ENCODE measurements around the gene PTPRT.

The PTPRT gene

DNA sequence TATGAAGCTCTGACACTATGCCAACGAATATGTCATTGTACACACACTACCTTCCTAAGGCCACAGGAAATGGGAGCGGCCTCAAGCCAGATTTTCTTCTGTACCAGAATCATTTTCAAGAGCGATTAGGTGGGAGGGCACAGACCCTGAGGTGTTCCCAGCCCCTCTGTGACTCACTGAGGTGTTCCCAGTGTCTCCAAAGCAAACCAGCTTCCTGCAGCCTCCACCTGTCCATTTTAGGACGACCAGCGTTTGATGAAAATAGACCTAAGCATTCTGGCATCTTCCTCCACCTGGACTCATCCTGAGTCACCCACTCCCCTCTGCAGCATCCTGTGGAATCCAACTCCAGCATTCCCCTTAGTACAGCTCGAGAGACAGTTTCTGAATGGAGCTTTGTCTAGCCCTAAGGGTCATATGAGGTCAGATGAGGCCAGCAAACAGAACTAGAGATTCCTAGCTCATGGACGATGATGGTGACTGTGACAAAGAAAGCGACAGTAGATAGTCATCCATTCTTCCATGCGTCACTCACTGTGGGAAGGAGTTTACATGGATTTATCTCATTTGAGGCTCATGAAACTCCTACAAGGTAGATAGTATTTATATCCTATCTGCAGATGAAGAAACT lies 203.4 kb downstream of the PTPRT start:
- Histone ChIP-seq H3K4me1 (ENCODE audit: control insufficient read depth in 1 of 2, insufficient read depth in 2 of 2, low read length in 2 of 2) (no peaks in the 10 kb centered on the region), H3K9me3 (ENCODE audit: control insufficient read depth in 1 of 2, low read length in 2 of 2) (no peaks in the 10 kb centered on the region), H3K9ac (ENCODE audit: low read depth in 1 of 2, low read length in 2 of 2) (no peak overlapping the region), H3K4me3 (ENCODE audit: low read depth in 1 of 2, low read length in 2 of 2) (no peak overlapping the region), H3K36me3 (ENCODE audit: control insufficient read depth in 1 of 2, insufficient read depth in 2 of 2, low read length in 2 of 2) (no peaks in the 10 kb centered on the region), H3K27me3 (ENCODE audit: control insufficient read depth in 1 of 2, insufficient read depth in 2 of 2, low read length in 2 of 2) (no peaks in the 10 kb centered on the region), H3K27ac (ENCODE audit: low read depth, low read length) (no peak overlapping the region)

DNA sequence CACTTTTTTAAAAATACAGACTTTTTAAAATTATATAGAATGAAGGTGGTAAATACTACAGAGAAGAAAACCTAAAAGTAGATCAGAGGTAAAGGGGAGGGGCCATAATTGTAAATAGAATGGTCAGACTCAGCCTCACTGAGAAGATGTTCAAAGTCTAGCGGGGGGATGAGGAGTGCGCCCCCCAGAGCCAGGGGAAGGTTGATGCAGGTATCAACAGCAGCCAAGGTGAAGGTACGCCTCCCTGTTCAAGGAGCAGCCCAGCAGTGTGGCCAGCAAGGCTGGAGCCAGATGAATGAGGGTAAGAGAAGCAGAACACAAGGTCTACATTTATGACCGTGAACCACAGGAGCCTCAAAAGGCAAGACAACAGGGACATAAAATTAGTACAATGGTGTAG lies 204.1 kb downstream of the PTPRT start:
- Histone ChIP-seq H3K27me3 (ENCODE audit: control insufficient read depth in 1 of 2, insufficient read depth in 2 of 2, low read length in 2 of 2) (no peaks in the 10 kb centered on the region), H3K4me3 (ENCODE audit: low read depth in 1 of 2, low read length in 2 of 2) (no peak overlapping the region), H3K9me3 (ENCODE audit: control insufficient read depth in 1 of 2, low read length in 2 of 2) (no peaks in the 10 kb centered on the region), H3K9ac (ENCODE audit: low read depth in 1 of 2, low read length in 2 of 2) (no peak overlapping the region), H3K4me1 (ENCODE audit: control insufficient read depth in 1 of 2, insufficient read depth in 2 of 2, low read length in 2 of 2) (no peaks in the 10 kb centered on the region), H3K27ac (ENCODE audit: low read depth, low read length) (no peak overlapping the region), H3K36me3 (ENCODE audit: control insufficient read depth in 1 of 2, insufficient read depth in 2 of 2, low read length in 2 of 2) (no peaks in the 10 kb centered on the region)

DNA sequence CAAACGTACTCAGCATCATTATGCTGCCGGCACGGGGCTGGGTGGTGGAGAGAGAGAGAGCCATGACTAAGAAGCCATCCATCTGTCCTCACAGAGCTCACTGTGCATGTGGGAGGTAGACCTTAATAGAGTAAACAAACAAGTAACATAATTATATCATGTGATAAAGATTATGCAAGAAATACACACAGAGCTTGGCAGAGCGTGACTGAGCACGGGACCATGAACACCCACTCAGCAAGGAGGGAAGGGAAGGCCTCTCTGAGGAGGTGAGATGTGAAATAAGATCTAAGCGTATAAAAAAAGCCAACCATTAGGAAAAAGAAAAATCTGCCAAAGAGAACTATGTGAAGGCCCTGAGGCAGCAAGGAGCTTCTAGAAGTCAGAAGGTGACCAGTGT lies 207.5 kb downstream of the PTPRT start:
- H3K27me3 ChIP-seq (ENCODE audit: control insufficient read depth in 1 of 2, insufficient read depth in 2 of 2, low read length in 2 of 2): no peaks in the 10 kb centered on the region
- no peak overlapping the region for H3K4me3 ChIP-seq (ENCODE audit: low read depth in 1 of 2, low read length in 2 of 2)
- H3K4me1 ChIP-seq (ENCODE audit: control insufficient read depth in 1 of 2, insufficient read depth in 2 of 2, low read length in 2 of 2): no peaks in the 10 kb centered on the region
- no peak overlapping the region for H3K27ac ChIP-seq (ENCODE audit: low read depth, low read length)
- H3K9ac ChIP-seq (ENCODE audit: low read depth in 1 of 2, low read length in 2 of 2): no peak overlapping the region
- H3K36me3 ChIP-seq (ENCODE audit: control insufficient read depth in 1 of 2, insufficient read depth in 2 of 2, low read length in 2 of 2): no peaks in the 10 kb centered on the region
- H3K9me3 ChIP-seq (ENCODE audit: control insufficient read depth in 1 of 2, low read length in 2 of 2): no peaks in the 10 kb centered on the region

DNA sequence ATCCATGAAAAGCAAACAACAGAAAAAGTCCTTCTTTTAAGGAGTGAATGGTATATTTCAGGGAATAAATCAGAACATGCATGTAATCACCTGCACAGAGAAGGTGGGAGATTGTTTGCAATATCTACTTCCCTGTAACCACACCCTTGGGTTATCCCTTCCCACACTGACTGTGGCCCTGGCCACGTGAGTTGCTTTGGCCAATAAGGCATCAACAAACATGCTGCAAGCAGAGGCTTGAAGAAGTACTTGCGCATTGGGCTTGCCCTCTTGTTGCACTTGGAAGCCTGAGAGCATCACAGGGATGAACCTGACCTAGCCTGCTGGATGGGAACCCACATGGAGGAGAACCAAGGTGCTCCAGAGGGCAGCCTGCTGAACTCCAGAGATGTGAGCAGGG lies 208.5 kb downstream of the PTPRT start:
- Histone ChIP-seq H3K4me1 (ENCODE audit: control insufficient read depth in 1 of 2, insufficient read depth in 2 of 2, low read length in 2 of 2) (no peaks in the 10 kb centered on the region), H3K27ac (ENCODE audit: low read depth, low read length) (no peak overlapping the region)

GRCh38 chr20:42979720-42980119 lies 210.0 kb downstream of the PTPRT start:
- no peak overlapping the region for H3K27ac ChIP-seq (ENCODE audit: low read depth, low read length)
- no peaks in the 10 kb centered on the region for H3K9me3 ChIP-seq (ENCODE audit: control insufficient read depth in 1 of 2, low read length in 2 of 2)
- no peaks in the 10 kb centered on the region for H3K27me3 ChIP-seq (ENCODE audit: control insufficient read depth in 1 of 2, insufficient read depth in 2 of 2, low read length in 2 of 2)
- H3K4me3 ChIP-seq (ENCODE audit: low read depth in 1 of 2, low read length in 2 of 2): no peak overlapping the region
- H3K9ac ChIP-seq (ENCODE audit: low read depth in 1 of 2, low read length in 2 of 2): no peak overlapping the region
- no peaks in the 10 kb centered on the region for H3K36me3 ChIP-seq (ENCODE audit: control insufficient read depth in 1 of 2, insufficient read depth in 2 of 2, low read length in 2 of 2)
- no peaks in the 10 kb centered on the region for H3K4me1 ChIP-seq (ENCODE audit: control insufficient read depth in 1 of 2, insufficient read depth in 2 of 2, low read length in 2 of 2)

More for the DNA sequence above, 208.5 kb downstream of the PTPRT start:
- no peaks in the 10 kb centered on the region for H3K9me3 ChIP-seq (ENCODE audit: control insufficient read depth in 1 of 2, low read length in 2 of 2)
- no peak overlapping the region for H3K4me3 ChIP-seq (ENCODE audit: low read depth in 1 of 2, low read length in 2 of 2)
- no peaks in the 10 kb centered on the region for H3K27me3 ChIP-seq (ENCODE audit: control insufficient read depth in 1 of 2, insufficient read depth in 2 of 2, low read length in 2 of 2)
- no peak overlapping the region for H3K9ac ChIP-seq (ENCODE audit: low read depth in 1 of 2, low read length in 2 of 2)
- no peaks in the 10 kb centered on the region for H3K36me3 ChIP-seq (ENCODE audit: control insufficient read depth in 1 of 2, insufficient read depth in 2 of 2, low read length in 2 of 2)

GRCh38 chr20:42978184-42978974 lies 211.3 kb downstream of the PTPRT start:
- no peak overlapping the region for H3K9ac ChIP-seq (ENCODE audit: low read depth in 1 of 2, low read length in 2 of 2)
- H3K9me3 ChIP-seq (ENCODE audit: control insufficient read depth in 1 of 2, low read length in 2 of 2): no peaks in the 10 kb centered on the region
- no peaks in the 10 kb centered on the region for H3K4me1 ChIP-seq (ENCODE audit: control insufficient read depth in 1 of 2, insufficient read depth in 2 of 2, low read length in 2 of 2)
- H3K27me3 ChIP-seq (ENCODE audit: control insufficient read depth in 1 of 2, insufficient read depth in 2 of 2, low read length in 2 of 2): no peaks in the 10 kb centered on the region
- no peak overlapping the region for H3K27ac ChIP-seq (ENCODE audit: low read depth, low read length)
- H3K36me3 ChIP-seq (ENCODE audit: control insufficient read depth in 1 of 2, insufficient read depth in 2 of 2, low read length in 2 of 2): no peaks in the 10 kb centered on the region
- no peak overlapping the region for H3K4me3 ChIP-seq (ENCODE audit: low read depth in 1 of 2, low read length in 2 of 2)

DNA sequence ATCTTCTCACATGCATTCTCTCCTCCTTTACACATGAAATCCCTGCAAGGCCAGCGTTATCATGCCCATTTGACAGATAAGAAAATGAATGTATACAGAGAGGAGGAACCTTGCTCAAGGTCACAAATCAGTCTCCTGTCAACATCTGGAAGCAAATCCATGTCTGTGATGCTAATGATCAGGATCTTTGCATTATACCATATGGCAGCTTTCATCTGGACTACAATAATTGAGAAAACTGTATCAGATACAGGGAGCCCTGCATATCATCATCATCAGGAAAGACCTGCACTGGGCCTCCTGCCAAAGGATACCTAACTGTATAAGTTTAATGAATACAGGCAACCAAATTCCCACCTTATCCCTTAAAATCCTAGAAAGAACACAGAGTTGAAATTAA lies 213.7 kb downstream of the PTPRT start:
- Histone ChIP-seq H3K4me3 (ENCODE audit: low read depth in 1 of 2, low read length in 2 of 2) (no peak overlapping the region), H3K36me3 (ENCODE audit: control insufficient read depth in 1 of 2, insufficient read depth in 2 of 2, low read length in 2 of 2) (no peaks in the 10 kb centered on the region), H3K4me1 (ENCODE audit: control insufficient read depth in 1 of 2, insufficient read depth in 2 of 2, low read length in 2 of 2) (no peaks in the 10 kb centered on the region), H3K9me3 (ENCODE audit: control insufficient read depth in 1 of 2, low read length in 2 of 2) (no peaks in the 10 kb centered on the region), H3K9ac (ENCODE audit: low read depth in 1 of 2, low read length in 2 of 2) (no peak overlapping the region), H3K27me3 (ENCODE audit: control insufficient read depth in 1 of 2, insufficient read depth in 2 of 2, low read length in 2 of 2) (no peaks in the 10 kb centered on the region), H3K27ac (ENCODE audit: low read depth, low read length) (no peak overlapping the region)

GRCh38 chr20:42974347-42974746 lies 215.4 kb downstream of the PTPRT start:
- Histone ChIP-seq H3K9me3 (ENCODE audit: control insufficient read depth in 1 of 2, low read length in 2 of 2) (no peaks in the 10 kb centered on the region), H3K27me3 (ENCODE audit: control insufficient read depth in 1 of 2, insufficient read depth in 2 of 2, low read length in 2 of 2) (no peaks in the 10 kb centered on the region), H3K36me3 (ENCODE audit: control insufficient read depth in 1 of 2, insufficient read depth in 2 of 2, low read length in 2 of 2) (no peaks in the 10 kb centered on the region), H3K27ac (ENCODE audit: low read depth, low read length) (no peak overlapping the region), H3K4me3 (ENCODE audit: low read depth in 1 of 2, low read length in 2 of 2) (no peak overlapping the region), H3K4me1 (ENCODE audit: control insufficient read depth in 1 of 2, insufficient read depth in 2 of 2, low read length in 2 of 2) (no peaks in the 10 kb centered on the region), H3K9ac (ENCODE audit: low read depth in 1 of 2, low read length in 2 of 2) (no peak overlapping the region)

DNA sequence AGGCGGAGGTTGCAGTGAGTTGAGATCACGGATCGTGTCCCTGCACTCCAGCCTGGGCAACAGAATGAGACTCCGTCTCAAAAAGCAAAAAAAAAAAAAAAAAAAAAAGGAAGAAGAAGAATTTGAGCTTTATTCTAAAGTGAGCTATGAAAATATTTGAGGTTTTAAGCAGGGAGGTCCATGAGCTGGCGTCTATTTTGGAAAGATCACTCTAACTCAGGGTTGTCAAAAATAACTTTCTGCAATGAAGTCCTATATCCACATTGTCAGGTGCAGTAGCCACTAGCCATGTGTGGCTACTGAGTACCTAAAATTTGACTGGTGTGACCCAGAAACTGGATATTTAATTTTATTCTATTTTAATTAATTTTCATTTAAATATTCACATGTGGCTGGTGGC lies 217.1 kb downstream of the PTPRT start:
- H3K4me1 ChIP-seq (ENCODE audit: control insufficient read depth in 1 of 2, insufficient read depth in 2 of 2, low read length in 2 of 2): no peaks in the 10 kb centered on the region
- H3K4me3 ChIP-seq (ENCODE audit: low read depth in 1 of 2, low read length in 2 of 2): no peak overlapping the region
- H3K27me3 ChIP-seq (ENCODE audit: control insufficient read depth in 1 of 2, insufficient read depth in 2 of 2, low read length in 2 of 2): no peaks in the 10 kb centered on the region
- no peaks in the 10 kb centered on the region for H3K36me3 ChIP-seq (ENCODE audit: control insufficient read depth in 1 of 2, insufficient read depth in 2 of 2, low read length in 2 of 2)
- no peak overlapping the region for H3K27ac ChIP-seq (ENCODE audit: low read depth, low read length)
- no peaks in the 10 kb centered on the region for H3K9me3 ChIP-seq (ENCODE audit: control insufficient read depth in 1 of 2, low read length in 2 of 2)
- H3K9ac ChIP-seq (ENCODE audit: low read depth in 1 of 2, low read length in 2 of 2): no peak overlapping the region

DNA sequence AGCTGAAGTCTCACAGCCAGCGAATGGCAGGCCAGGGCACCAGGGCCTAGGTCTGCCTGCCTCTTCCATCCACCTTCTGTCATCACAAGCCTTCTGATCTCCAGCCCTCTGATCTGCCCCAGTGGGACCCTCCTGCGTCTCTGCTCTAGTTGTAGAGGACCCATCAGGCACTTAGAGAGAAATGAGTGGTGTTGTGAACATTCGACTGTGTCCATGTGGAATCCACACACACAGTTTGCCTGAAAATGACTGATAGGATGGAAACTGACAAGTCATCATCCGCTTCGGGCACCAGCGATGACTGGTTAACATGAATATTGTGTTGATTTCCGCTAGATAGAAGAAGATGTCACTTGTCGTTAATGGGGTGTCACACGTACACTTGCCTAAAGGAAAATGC lies 221.0 kb downstream of the PTPRT start:
- Histone ChIP-seq H3K27ac (ENCODE audit: low read depth, low read length) (no peak overlapping the region), H3K9me3 (ENCODE audit: control insufficient read depth in 1 of 2, low read length in 2 of 2) (no peaks in the 10 kb centered on the region), H3K9ac (ENCODE audit: low read depth in 1 of 2, low read length in 2 of 2) (no peak overlapping the region), H3K27me3 (ENCODE audit: control insufficient read depth in 1 of 2, insufficient read depth in 2 of 2, low read length in 2 of 2) (no peaks in the 10 kb centered on the region), H3K4me1 (ENCODE audit: control insufficient read depth in 1 of 2, insufficient read depth in 2 of 2, low read length in 2 of 2) (no peaks in the 10 kb centered on the region), H3K4me3 (ENCODE audit: low read depth in 1 of 2, low read length in 2 of 2) (no peak overlapping the region), H3K36me3 (ENCODE audit: control insufficient read depth in 1 of 2, insufficient read depth in 2 of 2, low read length in 2 of 2) (no peaks in the 10 kb centered on the region)

Measured in duodenal mucosa (tissue), 2 donors.